Measurements from ENCODE around the gene SLC35A5.

SLC35A5 gene

DNA sequence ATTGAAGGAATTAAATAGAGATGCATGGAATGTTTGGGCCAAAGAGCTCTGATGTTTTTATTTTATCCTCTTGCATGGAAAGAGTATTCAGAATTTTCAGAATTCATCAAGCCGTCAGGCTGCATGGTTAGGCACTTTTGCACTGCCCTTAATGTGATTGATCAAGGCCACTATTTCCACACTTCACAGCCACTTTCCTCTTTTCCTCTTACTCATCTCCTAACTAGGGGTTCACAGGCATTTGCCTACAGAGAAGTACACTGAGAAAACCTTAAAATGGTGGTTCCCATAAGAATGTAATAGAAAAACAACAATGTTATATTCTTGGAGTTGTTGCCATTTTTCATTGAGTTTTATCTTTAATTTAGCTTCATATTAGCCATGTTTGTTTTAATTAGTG is 10.9 kb downstream of the SLC35A5 start:
- Histone ChIP-seq H3K4me1 (ENCODE audit: control insufficient read depth, insufficient read depth, low read length, poor library complexity, severe bottlenecking) (no peaks in the 10 kb centered on the region), H3K27ac (ENCODE audit: low read depth, low read length, severe bottlenecking) (no peak overlapping the region), H3K36me3 (ENCODE audit: control insufficient read depth, insufficient read depth, low read length) (peaks cover 34% of the 10 kb centered on the region), H3K4me3 (ENCODE audit: extremely low read depth, insufficient read depth, low read length, poor library complexity, severe bottlenecking) (no peak overlapping the region), H3K9me3 (ENCODE audit: control insufficient read depth, low read length) (no peaks in the 10 kb centered on the region)
- WGBS, 2 experiments (ENCODE audit: insufficient coverage in 2 of 2), result 80 to 100% methylated on average over 1 of the region's 1 CpG

DNA sequence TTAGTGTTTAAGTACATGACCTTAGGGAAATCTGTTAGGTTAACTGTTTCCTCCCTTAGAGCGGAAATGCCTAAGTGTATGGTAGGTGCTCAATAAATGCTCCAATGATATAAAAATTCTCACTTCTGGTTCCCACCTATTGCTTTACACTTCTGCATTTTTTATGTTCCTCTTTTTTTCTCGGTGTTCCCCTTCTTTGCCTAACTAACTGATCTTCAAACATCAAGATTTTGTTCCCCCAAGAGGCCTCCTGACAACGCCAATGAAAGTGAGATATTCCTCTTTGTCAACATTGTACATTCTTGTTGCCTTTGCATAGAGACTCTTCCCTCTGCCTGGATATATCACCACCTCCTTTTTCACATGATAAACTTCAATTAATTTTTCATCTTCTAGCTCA is 17.4 kb downstream of the SLC35A5 start:
- Histone ChIP-seq H3K36me3 (ENCODE audit: control insufficient read depth, insufficient read depth, low read length) (peaks cover 16% of the 10 kb centered on the region), H3K27ac (ENCODE audit: low read depth, low read length, severe bottlenecking) (no peak overlapping the region), H3K9me3 (ENCODE audit: control insufficient read depth, low read length) (no peaks in the 10 kb centered on the region), H3K4me3 (ENCODE audit: extremely low read depth, insufficient read depth, low read length, poor library complexity, severe bottlenecking) (no peak overlapping the region), H3K4me1 (ENCODE audit: control insufficient read depth, insufficient read depth, low read length, poor library complexity, severe bottlenecking) (no peaks in the 10 kb centered on the region)
- WGBS, 2 experiments (ENCODE audit: insufficient coverage in 2 of 2), result 87 to 100% methylated on average over 2 of the region's 3 CpGs

DNA sequence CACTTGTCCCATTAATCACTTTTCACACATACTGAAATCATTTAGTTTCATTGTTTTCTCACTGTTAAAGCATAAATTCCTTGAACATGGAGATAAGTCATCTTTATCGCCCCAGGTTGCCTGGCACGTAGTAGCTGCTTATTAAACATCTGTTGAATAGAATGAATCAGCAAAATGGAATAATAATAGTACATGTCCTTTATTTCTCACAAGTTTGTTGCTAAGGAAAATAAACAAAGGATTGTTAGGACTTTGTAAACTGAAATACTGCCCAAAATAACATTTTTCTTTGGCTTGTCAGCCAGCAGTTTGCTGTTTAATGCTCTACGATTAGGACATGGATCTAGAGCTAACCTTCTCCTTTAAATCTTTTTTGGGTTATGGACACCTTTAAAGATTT is 17.9 kb downstream of the SLC35A5 start:
- H3K4me3 ChIP-seq (ENCODE audit: extremely low read depth, insufficient read depth, low read length, poor library complexity, severe bottlenecking), result no peak overlapping the region
- WGBS, 2 experiments (ENCODE audit: insufficient coverage in 2 of 2), result 90 to 100% methylated on average over 1 of the region's 3 CpGs
- H3K4me1 ChIP-seq (ENCODE audit: control insufficient read depth, insufficient read depth, low read length, poor library complexity, severe bottlenecking), result no peaks in the 10 kb centered on the region
- H3K36me3 ChIP-seq (ENCODE audit: control insufficient read depth, insufficient read depth, low read length), result peaks cover 21% of the 10 kb centered on the region
- H3K9me3 ChIP-seq (ENCODE audit: control insufficient read depth, low read length), result no peaks in the 10 kb centered on the region
- H3K27ac ChIP-seq (ENCODE audit: low read depth, low read length, severe bottlenecking), result no peak overlapping the region

DNA sequence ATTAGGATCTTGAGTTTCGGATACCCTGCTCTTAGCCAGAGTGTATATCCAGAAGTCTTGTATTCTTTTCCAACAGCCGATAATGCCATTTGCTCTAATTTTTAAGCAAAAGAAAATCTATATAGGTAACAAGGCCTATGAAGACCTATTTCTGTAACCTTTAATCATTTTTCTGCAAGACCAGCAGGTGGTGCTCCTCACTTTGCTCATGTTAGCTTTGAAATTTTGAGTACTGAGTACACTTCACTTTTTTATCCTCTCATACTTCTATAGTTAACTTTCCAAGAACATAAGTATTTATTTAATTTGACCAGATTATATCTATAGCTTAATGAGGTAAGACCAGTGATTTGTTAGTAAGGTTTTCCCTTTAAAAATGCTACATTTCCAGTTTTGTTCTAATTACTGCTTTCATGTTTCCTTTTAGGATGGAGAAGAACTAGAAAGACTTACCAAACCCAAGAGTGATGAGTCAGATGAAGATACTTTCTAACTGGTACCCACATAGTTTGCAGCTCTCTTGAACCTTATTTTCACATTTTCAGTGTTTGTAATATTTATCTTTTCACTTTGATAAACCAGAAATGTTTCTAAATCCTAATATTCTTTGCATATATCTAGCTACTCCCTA is 20.5 kb downstream of the SLC35A5 start:
- no peaks in the 10 kb centered on the region for H3K9me3 ChIP-seq (ENCODE audit: control insufficient read depth, low read length)
- H3K4me1 ChIP-seq (ENCODE audit: control insufficient read depth, insufficient read depth, low read length, poor library complexity, severe bottlenecking), result no peaks in the 10 kb centered on the region
- H3K36me3 ChIP-seq (ENCODE audit: control insufficient read depth, insufficient read depth, low read length), result peaks cover 29% of the 10 kb centered on the region
- WGBS, 2 experiments (ENCODE audit: insufficient coverage in 2 of 2), result 65 to 88% methylated on average over 1 to 2 of the region's 2 CpGs
- H3K4me3 ChIP-seq (ENCODE audit: extremely low read depth, insufficient read depth, low read length, poor library complexity, severe bottlenecking), result no peak overlapping the region
- H3K27ac ChIP-seq (ENCODE audit: low read depth, low read length, severe bottlenecking), result no peak overlapping the region

DNA sequence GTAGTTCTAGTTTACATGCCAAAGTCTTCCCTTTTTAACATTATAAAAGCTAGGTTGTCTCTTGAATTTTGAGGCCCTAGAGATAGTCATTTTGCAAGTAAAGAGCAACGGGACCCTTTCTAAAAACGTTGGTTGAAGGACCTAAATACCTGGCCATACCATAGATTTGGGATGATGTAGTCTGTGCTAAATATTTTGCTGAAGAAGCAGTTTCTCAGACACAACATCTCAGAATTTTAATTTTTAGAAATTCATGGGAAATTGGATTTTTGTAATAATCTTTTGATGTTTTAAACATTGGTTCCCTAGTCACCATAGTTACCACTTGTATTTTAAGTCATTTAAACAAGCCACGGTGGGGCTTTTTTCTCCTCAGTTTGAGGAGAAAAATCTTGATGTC is 21.3 kb downstream of the SLC35A5 start:
- Histone ChIP-seq H3K9me3 (ENCODE audit: control insufficient read depth, low read length) (no peaks in the 10 kb centered on the region), H3K36me3 (ENCODE audit: control insufficient read depth, insufficient read depth, low read length) (peaks cover 32% of the 10 kb centered on the region), H3K4me1 (ENCODE audit: control insufficient read depth, insufficient read depth, low read length, poor library complexity, severe bottlenecking) (no peaks in the 10 kb centered on the region), H3K4me3 (ENCODE audit: extremely low read depth, insufficient read depth, low read length, poor library complexity, severe bottlenecking) (no peak overlapping the region), H3K27ac (ENCODE audit: low read depth, low read length, severe bottlenecking) (no peak overlapping the region)
- WGBS, 2 experiments (ENCODE audit: insufficient coverage in 2 of 2), result no CpG with 5 or more reads among the region's 3 CpGs

DNA sequence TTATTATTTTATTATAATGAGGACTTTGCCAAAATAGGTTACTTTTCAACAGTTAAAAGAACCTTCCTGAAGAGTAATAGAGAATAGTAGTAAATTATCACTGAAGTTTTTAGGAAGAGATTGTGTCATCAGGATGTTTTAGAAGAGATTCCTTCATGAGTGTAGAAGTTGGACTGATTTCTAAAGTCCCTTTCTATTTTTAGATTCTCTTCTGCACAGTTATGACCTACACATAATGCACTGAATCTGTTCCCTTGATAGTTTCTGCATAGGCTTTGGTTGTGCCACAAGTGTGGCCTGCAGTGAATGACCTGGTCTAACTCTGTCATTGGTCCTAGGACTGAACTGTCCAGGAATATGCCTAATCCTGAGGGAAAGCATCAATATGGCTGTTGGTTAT is 23.9 kb downstream of the SLC35A5 start:
- peaks cover 26% of the 10 kb centered on the region for H3K36me3 ChIP-seq (ENCODE audit: control insufficient read depth, insufficient read depth, low read length)
- H3K9me3 ChIP-seq (ENCODE audit: control insufficient read depth, low read length), result no peaks in the 10 kb centered on the region
- no peak overlapping the region for H3K4me3 ChIP-seq (ENCODE audit: extremely low read depth, insufficient read depth, low read length, poor library complexity, severe bottlenecking)
- no peaks in the 10 kb centered on the region for H3K4me1 ChIP-seq (ENCODE audit: control insufficient read depth, insufficient read depth, low read length, poor library complexity, severe bottlenecking)
- no peak overlapping the region for H3K27ac ChIP-seq (ENCODE audit: low read depth, low read length, severe bottlenecking)

DNA sequence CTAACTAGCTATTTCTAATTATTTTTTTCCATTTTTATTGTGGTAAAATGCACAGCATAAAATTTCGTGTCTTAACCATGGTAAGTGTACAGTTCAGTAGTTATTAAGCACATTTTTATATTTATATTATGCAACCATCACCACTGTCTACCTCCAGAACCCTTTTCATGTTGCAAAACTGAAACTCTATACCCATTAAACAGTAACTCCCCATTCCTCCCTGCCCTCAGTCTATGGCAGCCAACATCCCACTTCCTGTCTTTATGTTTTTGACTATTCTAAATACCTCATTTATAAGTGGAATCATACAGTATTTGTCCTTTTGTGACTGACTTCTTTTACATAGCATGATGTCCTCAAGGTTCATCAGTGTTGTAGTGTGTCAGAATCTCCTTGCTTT is 25.5 kb downstream of the SLC35A5 start:
- Histone ChIP-seq H3K36me3 (ENCODE audit: control insufficient read depth, insufficient read depth, low read length) (peaks cover 19% of the 10 kb centered on the region), H3K4me1 (ENCODE audit: control insufficient read depth, insufficient read depth, low read length, poor library complexity, severe bottlenecking) (no peaks in the 10 kb centered on the region), H3K9me3 (ENCODE audit: control insufficient read depth, low read length) (no peaks in the 10 kb centered on the region), H3K27ac (ENCODE audit: low read depth, low read length, severe bottlenecking) (no peak overlapping the region), H3K4me3 (ENCODE audit: extremely low read depth, insufficient read depth, low read length, poor library complexity, severe bottlenecking) (no peak overlapping the region)
- WGBS, 2 experiments (ENCODE audit: insufficient coverage in 2 of 2), result no CpG with 5 or more reads among the region's 1 CpG

DNA sequence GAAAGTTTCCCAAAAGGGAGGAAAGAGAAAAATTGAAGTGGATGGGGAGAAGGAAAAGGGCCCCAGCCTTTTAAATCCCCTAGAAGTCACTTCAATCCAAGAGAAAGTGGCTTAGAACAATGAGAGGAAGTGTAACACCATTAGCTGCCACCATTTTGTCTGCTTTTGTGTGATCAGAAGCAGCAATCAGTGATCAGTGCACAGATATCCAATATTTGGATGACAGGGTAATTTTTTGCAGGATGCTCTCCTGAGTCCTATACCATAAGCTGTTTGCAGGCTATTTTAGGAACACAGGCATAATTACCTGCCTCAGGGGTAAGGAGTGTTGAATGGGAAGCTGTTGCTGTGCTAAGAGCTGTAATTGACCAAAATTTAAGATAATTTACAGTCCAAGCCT is 31.4 kb downstream of the SLC35A5 start:
- no peaks in the 10 kb centered on the region for H3K4me1 ChIP-seq (ENCODE audit: control insufficient read depth, insufficient read depth, low read length, poor library complexity, severe bottlenecking)
- no peaks in the 10 kb centered on the region for H3K9me3 ChIP-seq (ENCODE audit: control insufficient read depth, low read length)
- no peak overlapping the region for H3K27ac ChIP-seq (ENCODE audit: low read depth, low read length, severe bottlenecking)
- H3K4me3 ChIP-seq (ENCODE audit: extremely low read depth, insufficient read depth, low read length, poor library complexity, severe bottlenecking), result no peak overlapping the region
- H3K36me3 ChIP-seq (ENCODE audit: control insufficient read depth, insufficient read depth, low read length), result peaks cover 11% of the 10 kb centered on the region

DNA sequence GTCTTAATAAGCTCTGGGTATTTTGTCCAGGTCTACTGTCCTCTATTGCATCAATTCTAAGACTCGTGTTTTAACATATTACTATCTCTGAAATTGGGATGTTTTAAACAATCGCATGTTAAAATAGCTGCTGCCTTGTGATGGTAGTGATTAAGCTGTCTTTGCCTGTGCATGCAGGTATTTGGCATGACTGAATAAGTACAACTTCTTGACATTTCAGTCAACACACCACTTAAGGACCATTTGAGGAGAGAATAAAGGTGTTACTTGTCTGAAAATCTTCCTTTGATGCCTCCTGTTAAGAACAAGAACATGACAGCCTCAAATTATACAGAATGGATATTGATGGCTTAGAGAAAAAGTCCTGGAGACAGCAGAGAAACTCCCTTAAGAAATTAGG is 33.0 kb downstream of the SLC35A5 start:
- Histone ChIP-seq H3K4me3 (ENCODE audit: extremely low read depth, insufficient read depth, low read length, poor library complexity, severe bottlenecking) (no peak overlapping the region), H3K4me1 (ENCODE audit: control insufficient read depth, insufficient read depth, low read length, poor library complexity, severe bottlenecking) (no peaks in the 10 kb centered on the region), H3K27ac (ENCODE audit: low read depth, low read length, severe bottlenecking) (no peak overlapping the region), H3K9me3 (ENCODE audit: control insufficient read depth, low read length) (no peaks in the 10 kb centered on the region), H3K36me3 (ENCODE audit: control insufficient read depth, insufficient read depth, low read length) (peaks cover 11% of the 10 kb centered on the region)
- WGBS, 2 experiments (ENCODE audit: insufficient coverage in 2 of 2), result no CpG with 5 or more reads among the region's 2 CpGs

DNA sequence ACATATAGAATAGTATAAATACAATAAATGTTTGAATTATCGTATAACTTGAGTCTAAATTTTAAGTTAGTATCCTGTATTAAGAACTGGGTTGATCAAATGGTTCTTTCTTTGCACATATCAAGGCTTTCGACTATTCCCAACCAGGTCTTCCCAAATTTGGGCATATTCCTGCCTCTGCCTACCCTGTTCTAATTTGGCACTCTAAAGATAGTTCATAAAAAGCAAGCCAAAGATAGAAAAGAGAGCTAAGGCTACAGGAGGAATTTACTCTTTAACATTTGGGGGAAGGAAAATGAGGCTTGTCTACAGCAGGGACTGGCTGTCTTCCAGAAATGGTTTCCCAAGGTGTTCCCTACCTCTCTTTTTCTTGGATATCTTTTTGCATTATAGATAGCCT is 36.1 kb downstream of the SLC35A5 start:
- H3K27ac ChIP-seq (ENCODE audit: low read depth, low read length, severe bottlenecking), result no peak overlapping the region
- 100% methylated on average over 1 of the region's 2 CpGs; no CpG with 5 or more reads in 1 of the 2 experiments for WGBS, 2 experiments (ENCODE audit: insufficient coverage in 2 of 2)

DNA sequence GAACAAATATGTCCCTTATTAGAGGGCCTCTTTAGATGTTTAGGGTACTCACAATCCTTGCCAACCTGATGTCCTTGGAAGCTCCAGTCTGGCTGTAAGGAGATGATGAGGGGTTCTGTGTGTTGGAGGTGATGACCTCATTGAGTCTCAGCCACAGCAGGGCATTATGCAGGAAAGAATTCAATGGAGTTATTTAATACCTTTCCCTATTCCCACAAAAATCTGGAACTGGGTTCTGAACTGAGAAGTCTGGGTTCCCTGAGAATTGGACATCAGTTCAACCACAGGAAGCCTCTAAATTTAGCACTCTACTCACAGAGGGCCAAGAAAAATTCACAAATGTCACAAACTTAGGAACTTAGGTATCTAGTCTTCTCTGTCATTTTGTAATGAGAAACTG is 36.9 kb downstream of the SLC35A5 start:
- Histone ChIP-seq H3K4me3 (ENCODE audit: extremely low read depth, insufficient read depth, low read length, poor library complexity, severe bottlenecking) (no peak overlapping the region), H3K27ac (ENCODE audit: low read depth, low read length, severe bottlenecking) (no peak overlapping the region), H3K9me3 (ENCODE audit: control insufficient read depth, low read length) (no peaks in the 10 kb centered on the region), H3K36me3 (ENCODE audit: control insufficient read depth, insufficient read depth, low read length) (peaks cover 19% of the 10 kb centered on the region), H3K4me1 (ENCODE audit: control insufficient read depth, insufficient read depth, low read length, poor library complexity, severe bottlenecking) (no peaks in the 10 kb centered on the region)

More for the DNA sequence above, 36.1 kb downstream of the SLC35A5 start:
- H3K9me3 ChIP-seq (ENCODE audit: control insufficient read depth, low read length), result no peaks in the 10 kb centered on the region
- no peaks in the 10 kb centered on the region for H3K4me1 ChIP-seq (ENCODE audit: control insufficient read depth, insufficient read depth, low read length, poor library complexity, severe bottlenecking)
- peaks cover 19% of the 10 kb centered on the region for H3K36me3 ChIP-seq (ENCODE audit: control insufficient read depth, insufficient read depth, low read length)
- no peak overlapping the region for H3K4me3 ChIP-seq (ENCODE audit: extremely low read depth, insufficient read depth, low read length, poor library complexity, severe bottlenecking)
